AG09319 (cell line): ENCODE results near the gene ASB11.

Experiments
- DNase-seq: peaks from one replicate; pipeline ENCODE4 v3.0.0-alpha.2; 2010; ENCODE audit warnings: low read depth; ENCODE audit errors: extremely low read depth
- CTCF ChIP-seq: IDR thresholded peaks from 2 replicates; pipeline ENCODE4 v1.5.1; 2011; ENCODE audit warnings: low read depth, mild to moderate bottlenecking, inconsistent platforms, low read length, moderate library complexity

The ASB11 gene

DNA sequence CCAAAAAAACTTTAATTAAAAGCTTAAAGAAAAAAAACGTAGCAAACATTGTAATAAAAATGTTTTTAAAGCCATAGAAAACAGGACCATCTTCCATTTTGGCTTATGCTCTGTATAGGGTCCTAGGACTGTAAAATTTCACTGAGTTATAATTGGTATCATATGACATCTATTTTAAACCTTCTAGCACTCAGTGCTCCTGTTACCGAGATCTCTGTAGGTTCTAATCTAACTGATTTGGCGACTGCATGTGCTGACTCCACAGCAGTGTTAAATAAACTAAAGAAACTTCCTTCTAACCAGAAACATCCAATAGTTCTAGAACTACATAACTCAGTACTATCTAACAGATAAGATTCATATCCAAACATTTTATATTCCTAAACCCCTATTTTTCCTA is at the start of gene ASB11:
Gene ASB11, minus strand, starts transcription at position 132 of the 400 bp plus-strand sequence. Its CDS starts 35 bp downstream, at position 97.
- no peak for TF ChIP-seq CTCF
- DNase-seq = no peak

GRCh38 chrX:15359701-15360100 is 44.3 kb upstream of the ASB11 start:
- no peak for TF ChIP-seq CTCF
- no peak for DNase-seq

- DNase-seq = no peak
- no peak for TF ChIP-seq CTCF
Measured at GRCh38 chrX:15358533-15358932, 43.1 kb upstream of the ASB11 start.

- no peak for TF ChIP-seq CTCF
- no peak for DNase-seq
Measured at GRCh38 chrX:15356444-15356843, 41.0 kb upstream of the ASB11 start.

- no peak for TF ChIP-seq CTCF
- DNase-seq = no peak
Measured at GRCh38 chrX:15350329-15350996, 35.0 kb upstream of the ASB11 start.

DNA sequence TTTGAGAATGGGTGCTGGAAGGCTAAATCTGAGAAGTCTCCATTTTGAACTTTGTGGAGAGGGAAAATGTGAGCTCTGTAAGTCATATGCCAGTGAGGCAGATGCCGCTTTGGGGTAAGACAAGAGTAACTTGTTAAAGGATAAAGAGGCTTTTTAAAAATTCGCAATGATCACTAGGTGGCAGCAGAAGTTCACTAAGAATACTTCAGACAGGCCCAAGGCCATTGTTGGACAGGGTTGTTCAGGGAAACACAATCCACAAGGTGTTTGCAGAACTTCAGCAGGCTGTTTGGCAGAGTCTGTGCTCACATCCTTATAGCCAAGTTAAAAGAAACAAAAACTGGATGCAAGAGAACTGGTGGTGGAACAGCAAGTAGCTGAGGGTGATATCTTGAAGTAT is 33.6 kb upstream of the ASB11 start:
- DNase-seq = peak; percentile 47
- peak; percentile 59 for TF ChIP-seq CTCF

GRCh38 chrX:15345976-15346375 is 30.5 kb upstream of the ASB11 start:
- no peak for DNase-seq
- no peak for TF ChIP-seq CTCF
